Activated CD4-positive, alpha-beta T cell treated with anti-CD3 and anti-CD28 coated beads, Interleukin-2, amount 50 U/mL, for 1 hour (primary cell): ENCODE measurements around the gene TEKT1.
"Not testable (repeated sequence)": the region's sequence is repeated elsewhere in the genome, so short reads cannot be mapped to it uniquely, and the experiment has no call there.

Experiments used
- DNase-seq: peaks from one replicate; pipeline ENCODE4 v3.0.0-alpha.2; 2020

TEKT1 gene

GRCh38 chr17:6815775-6816174 is 15.8 kb downstream of the TEKT1 start:
- DNase-seq = no peak

- DNase-seq = no peak
These were observed 19.2 kb downstream of the TEKT1 start for GRCh38 chr17:6812295-6812694.

DNA sequence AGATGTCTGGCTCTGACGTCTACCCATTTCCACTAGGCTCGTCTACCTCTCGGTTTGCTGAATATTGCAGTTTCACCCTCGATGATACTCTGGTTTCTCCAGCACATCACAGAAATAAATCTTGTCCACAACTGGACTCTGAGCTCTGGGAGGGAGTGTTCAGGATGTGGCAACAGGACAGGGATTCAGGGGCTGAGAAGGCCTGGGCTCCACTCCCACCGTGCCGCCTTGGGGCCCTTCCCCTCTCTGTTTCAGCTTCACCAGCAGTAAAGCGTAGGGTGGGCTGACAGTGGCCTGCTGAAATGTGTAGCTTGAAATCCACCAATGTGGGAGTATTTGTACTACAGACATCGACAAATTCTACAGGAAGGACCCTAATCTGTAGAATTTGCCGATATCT is 20.0 kb downstream of the TEKT1 start:
- no peak for DNase-seq

DNA sequence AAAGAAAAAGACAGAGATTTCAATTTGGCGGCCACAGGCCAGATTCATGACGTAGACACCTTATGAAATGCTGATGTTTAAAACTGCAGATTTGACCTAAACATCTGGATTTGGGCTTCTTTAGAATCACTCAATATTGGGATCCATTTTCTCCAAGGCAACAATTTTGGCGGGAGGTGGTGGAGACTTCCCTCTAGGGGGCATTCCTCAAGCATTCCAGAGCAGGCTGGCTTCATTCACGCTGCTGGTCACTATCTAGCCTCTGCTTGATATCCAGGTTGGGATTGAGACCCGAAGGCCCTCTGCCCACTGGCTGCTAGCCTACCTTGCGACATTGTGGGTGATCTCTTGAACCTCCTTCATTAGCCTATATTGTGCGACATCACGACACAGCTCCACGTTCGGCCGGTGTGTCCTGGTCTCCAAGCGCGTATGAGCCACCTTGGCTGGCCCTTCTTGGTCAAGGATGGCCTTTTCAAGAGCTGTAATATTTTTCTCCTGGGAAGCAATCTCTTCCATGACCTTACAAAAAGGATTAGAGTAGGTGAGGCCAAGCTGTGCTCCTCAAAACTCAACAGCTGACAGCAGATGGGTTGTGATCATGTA is 31.0 kb downstream of the TEKT1 start:
- DNase-seq = no peak

- no peak for DNase-seq
These were observed 31.8 kb downstream of the TEKT1 start for GRCh38 chr17:6799738-6800137.

GRCh38 chr17:6797718-6798351 is 33.7 kb downstream of the TEKT1 start:
- no peak for DNase-seq

DNA sequence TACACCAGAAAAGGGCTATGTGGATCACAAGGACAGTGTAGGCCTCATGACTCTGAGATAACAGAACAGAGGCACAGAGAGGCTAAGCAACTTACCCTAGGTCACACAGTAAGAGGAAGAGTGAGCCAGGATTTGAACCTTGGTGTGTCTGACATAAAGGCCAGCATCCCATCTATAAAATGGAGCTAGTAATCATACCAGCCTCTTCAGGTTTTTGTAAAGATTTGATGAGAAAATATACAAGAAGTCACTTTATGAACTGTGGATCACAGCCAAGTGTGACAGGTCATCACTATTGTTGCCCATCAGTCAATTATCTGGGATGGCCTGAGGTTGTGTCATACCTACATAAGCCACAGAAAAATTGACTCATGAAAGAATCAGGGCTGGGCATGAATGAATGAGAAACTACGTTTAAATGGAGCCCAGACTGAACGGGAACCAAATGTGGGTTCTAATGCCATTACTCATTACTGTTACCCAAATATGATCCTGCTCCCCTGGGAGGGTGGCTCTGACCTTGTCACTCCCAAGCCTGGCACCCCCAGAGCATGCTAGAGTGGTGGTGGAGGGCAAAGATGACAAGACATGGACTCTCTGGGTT is 34.5 kb downstream of the TEKT1 start:
- DNase-seq = no peak

- no peak for DNase-seq
These were observed 35.3 kb downstream of the TEKT1 start for GRCh38 chr17:6796017-6796886.

GRCh38 chr17:6793748-6794493 is 37.6 kb downstream of the TEKT1 start:
- DNase-seq = no peak

GRCh38 chr17:6789146-6789545 is 42.4 kb downstream of the TEKT1 start:
- DNase-seq = no peak

DNA sequence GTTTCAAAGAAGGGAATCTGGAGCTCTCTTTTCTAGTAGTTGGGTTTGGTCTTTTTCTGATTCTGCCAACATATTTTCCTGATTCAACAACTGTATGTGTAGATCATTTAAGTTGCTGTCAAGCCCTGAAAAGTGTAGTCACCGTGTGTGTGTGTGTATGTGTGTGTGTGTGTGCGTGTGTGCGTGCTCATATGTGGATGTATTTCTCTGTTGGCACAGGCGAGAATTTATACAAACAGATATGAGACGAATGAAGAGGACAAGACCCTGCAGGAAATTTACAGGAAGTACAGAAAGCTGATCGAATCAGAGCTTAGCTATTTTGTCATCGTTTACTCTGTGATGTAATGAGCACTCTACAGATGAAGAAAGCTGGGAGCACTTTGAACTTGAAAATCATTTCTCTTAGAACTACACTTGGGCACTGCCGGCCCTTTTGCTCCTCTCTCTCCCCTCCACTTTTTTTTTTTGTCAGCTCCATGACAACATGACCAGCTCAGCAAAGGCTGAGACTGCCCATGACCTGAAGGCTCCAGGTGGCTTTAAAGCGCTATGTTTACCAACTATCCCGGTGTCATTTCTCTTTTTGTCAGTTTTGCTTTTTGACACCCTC is 44.3 kb downstream of the TEKT1 start:
- no peak for DNase-seq

DNA sequence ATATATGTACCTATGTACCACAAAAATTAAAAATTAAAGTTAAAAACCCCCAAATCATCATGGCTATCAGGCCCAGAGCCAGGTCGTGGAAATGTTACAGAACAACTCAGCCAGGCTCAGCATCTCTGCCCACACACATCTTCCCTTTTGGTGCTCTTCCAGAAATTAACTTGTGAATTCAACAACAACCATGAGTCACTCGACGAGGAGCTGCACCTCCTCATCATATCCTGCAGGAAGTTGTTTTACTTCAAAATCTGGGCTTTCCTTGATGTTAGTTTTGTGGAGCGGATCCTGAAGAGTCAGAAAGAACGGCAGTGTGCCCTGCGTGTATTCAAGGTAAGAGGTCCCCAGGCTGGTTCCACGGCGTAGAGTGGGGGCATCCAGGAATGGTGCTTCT is 44.9 kb downstream of the TEKT1 start:
- DNase-seq = no peak

GRCh38 chr17:6782244-6782643 is 49.3 kb downstream of the TEKT1 start:
- no peak for DNase-seq

DNA sequence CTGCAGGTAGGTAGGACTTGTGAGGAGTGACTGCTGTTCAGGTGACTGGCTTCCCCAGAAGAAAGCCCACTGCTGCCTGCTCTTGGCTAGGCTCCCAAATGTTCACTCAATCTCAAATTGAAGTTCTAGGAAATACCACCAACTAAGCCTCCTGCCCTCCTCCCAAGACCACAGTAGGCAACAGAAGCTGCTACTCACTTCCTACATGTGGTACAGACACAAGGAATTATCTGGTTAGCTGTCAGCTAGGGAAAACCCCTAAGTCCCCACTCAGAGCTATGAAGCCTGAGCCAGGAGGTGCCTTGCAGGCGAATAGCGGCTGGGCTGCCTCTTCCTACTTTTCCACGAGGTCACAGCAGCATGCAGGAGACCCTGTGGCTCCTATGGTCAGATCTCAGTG is 50.6 kb downstream of the TEKT1 start:
- no peak for DNase-seq

DNA sequence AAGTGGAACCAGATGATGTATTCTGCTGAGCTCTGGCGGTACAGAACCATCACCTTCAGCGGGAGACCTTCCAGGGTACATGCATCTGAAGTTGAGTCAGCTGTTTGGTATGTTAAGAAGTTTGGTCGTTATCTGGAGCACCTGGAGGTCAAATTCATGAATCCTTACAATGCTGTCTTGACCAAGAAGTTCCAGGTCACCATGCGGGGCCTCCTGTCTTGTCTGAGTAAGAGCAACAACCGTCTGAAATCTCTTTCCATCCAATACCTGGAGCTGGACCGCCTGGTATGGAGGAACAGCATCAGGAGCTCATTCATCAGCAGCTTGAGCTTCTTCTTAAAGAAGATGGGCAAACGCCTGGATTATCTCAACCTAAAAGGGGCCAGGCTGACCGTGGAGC is 51.5 kb downstream of the TEKT1 start:
- DNase-seq = no peak

DNA sequence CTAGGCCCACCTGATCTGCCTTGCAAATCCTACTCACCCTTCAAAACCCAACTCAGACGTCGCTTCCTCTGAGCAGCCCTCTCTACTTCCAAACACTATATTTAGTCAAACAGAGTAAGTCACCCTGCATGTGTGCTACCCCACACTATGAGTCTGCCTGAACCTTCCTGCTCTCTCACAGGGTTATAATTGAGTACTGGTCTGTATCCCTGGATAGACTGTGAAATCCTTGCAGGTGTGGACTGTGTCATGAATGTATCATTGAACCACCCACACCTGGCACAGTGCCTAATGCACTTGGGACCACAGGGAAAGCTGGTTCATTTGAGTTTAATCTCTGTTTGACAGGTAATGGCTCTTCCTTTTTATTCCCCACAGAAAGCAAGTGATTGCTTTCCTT is 52.1 kb downstream of the TEKT1 start:
- no peak for DNase-seq

- DNase-seq = no peak
These were observed 55.6 kb downstream of the TEKT1 start, which contains the start of gene FBXO39 for GRCh38 chr17:6775871-6776405. FBXO39 (plus strand) TSS chr17:6776215; CDS start chr17:6779869, 3,654 bp downstream.

DNA sequence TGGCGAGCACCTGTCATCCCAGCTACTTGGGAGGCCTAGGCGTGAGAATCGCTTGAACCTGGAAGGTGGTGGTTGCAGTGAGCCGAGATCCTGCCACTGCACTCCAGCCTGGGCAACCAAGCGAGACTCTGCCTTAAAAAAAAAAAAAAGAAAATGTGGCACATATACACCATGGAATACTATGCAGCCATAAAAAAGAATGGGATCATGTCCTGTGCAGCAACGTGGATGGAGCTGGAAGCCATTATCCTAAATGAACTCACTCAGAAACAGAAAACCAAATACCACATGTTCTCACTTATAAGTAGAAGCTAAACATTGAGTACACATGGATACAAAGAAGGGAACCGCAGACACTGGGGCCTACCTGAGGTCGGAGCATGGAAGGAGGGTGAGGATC is 56.6 kb downstream of the TEKT1 start:
- DNase-seq = not testable (repeated sequence)

DNA sequence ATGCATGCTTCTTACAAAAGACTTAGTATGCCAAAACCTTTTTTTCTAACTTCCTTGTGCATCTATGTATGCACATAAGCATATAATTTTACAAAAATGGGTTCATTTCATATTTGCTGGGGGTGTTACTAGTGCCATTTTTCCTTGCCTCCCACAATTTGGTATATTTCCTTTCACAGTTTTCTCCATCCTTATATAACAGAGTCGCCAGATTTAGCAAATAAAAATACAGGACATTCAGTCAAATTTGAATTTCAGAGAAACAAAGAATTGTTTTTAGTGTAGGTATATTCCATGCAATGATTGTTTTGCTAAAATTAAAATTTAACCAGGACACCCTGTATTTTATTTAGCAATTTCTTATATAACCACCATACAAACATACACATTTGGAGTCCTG is 59.5 kb downstream of the TEKT1 start:
- DNase-seq = no peak

DNA sequence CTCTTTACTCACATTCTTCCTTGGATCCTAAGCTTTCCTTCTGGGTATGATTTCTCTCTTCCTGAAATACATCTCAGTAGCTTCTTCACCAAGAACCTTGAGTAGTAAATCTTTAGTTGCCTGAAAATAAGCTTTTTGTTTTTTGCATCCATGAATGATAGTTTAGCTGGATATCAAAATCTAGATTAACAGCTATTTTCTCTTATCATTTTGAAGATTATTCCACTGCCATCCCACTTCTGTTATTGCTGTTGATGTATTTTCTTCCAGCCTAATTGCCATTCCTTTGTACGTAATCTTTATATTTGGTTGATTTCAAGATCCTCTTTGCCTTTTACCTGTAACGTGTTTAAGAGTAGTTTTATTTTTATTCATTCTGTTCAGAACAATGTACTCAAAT is 63.1 kb downstream of the TEKT1 start:
- DNase-seq = no peak

DNA sequence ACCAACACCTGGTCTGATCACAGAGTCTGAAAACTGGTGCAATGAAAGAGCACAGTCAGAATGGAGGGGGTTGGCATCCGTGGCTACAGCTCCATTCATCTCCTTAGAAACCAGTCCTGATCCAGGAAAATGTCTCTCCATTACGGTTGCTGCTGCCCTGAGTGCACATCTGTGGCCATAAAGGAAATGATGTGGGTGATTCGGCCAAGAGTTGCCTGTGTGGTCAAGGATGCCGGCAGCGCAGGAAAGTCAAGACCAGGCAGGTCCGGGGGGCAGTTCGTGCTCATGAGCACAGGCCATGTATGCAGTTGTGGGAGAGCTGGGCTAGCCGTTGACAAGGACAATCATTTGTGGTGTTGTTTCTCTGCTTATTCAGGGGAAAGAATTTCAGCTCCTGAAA is 69.8 kb downstream of the TEKT1 start:
- no peak for DNase-seq

GRCh38 chr17:6757747-6758146 is 73.8 kb downstream of the TEKT1 start:
- DNase-seq = no peak
